Activated CD4-positive, CD25-positive, alpha-beta regulatory T cell (primary cell): ENCODE measurements around the gene DCDC2C.

Source experiments
- DNase-seq, 4 experiments: peaks; one replicate each; lab custom pipeline; 2025; lab: John Stamatoyannopoulos, UW

The DCDC2C gene

GRCh38 chr2:3838348-3838747 is 135.0 kb downstream of the DCDC2C start:
- no peak for DNase-seq

GRCh38 chr2:3839476-3839875 is 136.1 kb downstream of the DCDC2C start:
- no peak for DNase-seq

GRCh38 chr2:3840611-3841155 is 137.3 kb downstream of the DCDC2C start:
- DNase-seq, result no peak

GRCh38 chr2:3847397-3848052 is 144.2 kb downstream of the DCDC2C start:
- no peak for DNase-seq

- DNase-seq, result no peak
Observed at GRCh38 chr2:3848776-3849175, 145.4 kb downstream of the DCDC2C start.

GRCh38 chr2:3849213-3849612 is 145.8 kb downstream of the DCDC2C start:
- DNase-seq, result no peak

GRCh38 chr2:3857576-3857975 is 154.2 kb downstream of the DCDC2C start:
- DNase-seq, result no peak

- no peak for DNase-seq
Observed at GRCh38 chr2:3864943-3865865, 161.8 kb downstream of the DCDC2C start.

- no peak for DNase-seq
Observed at GRCh38 chr2:3867469-3867868, 164.1 kb downstream of the DCDC2C start.

GRCh38 chr2:3868012-3868805 is 164.8 kb downstream of the DCDC2C start:
- no peak for DNase-seq

- no peak for DNase-seq
Observed at GRCh38 chr2:3870222-3870621, 166.8 kb downstream of the DCDC2C start.

GRCh38 chr2:3871002-3871401 is 167.6 kb downstream of the DCDC2C start:
- DNase-seq, result no peak

GRCh38 chr2:3872451-3872850 is 169.1 kb downstream of the DCDC2C start:
- no peak for DNase-seq

GRCh38 chr2:3873899-3874298 is 170.5 kb downstream of the DCDC2C start:
- no peak for DNase-seq

GRCh38 chr2:3876221-3876620 is 172.8 kb downstream of the DCDC2C start:
- no peak for DNase-seq

GRCh38 chr2:3876685-3877084 is 173.3 kb downstream of the DCDC2C start:
- no peak for DNase-seq

- no peak for DNase-seq
Observed at GRCh38 chr2:3885629-3886628, 182.6 kb downstream of the DCDC2C start.

GRCh38 chr2:3895021-3895420 is 191.6 kb downstream of the DCDC2C start:
- DNase-seq, result no peak
